Stimulated activated CD4-positive, alpha-beta T cell treated with anti-CD3 and anti-CD28 coated beads, Interleukin-15, amount 100 ng/mL, for 1 hour (primary cell): ENCODE results near the gene ELN.
"Not testable (repeated sequence)": the region's sequence is repeated elsewhere in the genome, so short reads cannot be mapped to it uniquely, and the experiment has no call there.

ENCODE experiments used
- DNase-seq, 2 donors: peaks; one replicate each; pipeline ENCODE4 v3.0.0-alpha.2; 2020; ENCODE audit warnings: low read depth in 1 of 2, low spot score in 1 of 2

ELN gene

GRCh38 chr7:74000489-74001149 lies 27.4 kb upstream of the ELN start:
- DNase-seq = no peak

- no peak for DNase-seq
These were observed 26.9 kb upstream of the ELN start for GRCh38 chr7:74001150-74001494.

- no peak for DNase-seq
These were observed 25.4 kb upstream of the ELN start for GRCh38 chr7:74002474-74003017.

- no peak for DNase-seq
These were observed 24.4 kb upstream of the ELN start for GRCh38 chr7:74003621-74004020.

GRCh38 chr7:74006032-74006431 lies 21.9 kb upstream of the ELN start:
- DNase-seq = no peak

- DNase-seq = no peak
These were observed 21.3 kb upstream of the ELN start for GRCh38 chr7:74006451-74007241.

- DNase-seq = no peak
These were observed 20.8 kb upstream of the ELN start for GRCh38 chr7:74007242-74007567.

- DNase-seq = no peak
These were observed 19.3 kb upstream of the ELN start for GRCh38 chr7:74008687-74009086.

- DNase-seq = no peak
These were observed 18.3 kb upstream of the ELN start for GRCh38 chr7:74009719-74010118.

GRCh38 chr7:74010407-74010806 lies 17.6 kb upstream of the ELN start:
- no peak for DNase-seq

- DNase-seq = not testable (repeated sequence)
These were observed 16.6 kb upstream of the ELN start for GRCh38 chr7:74011421-74011820.

GRCh38 chr7:74012842-74013249 lies 15.1 kb upstream of the ELN start:
- DNase-seq = no peak

GRCh38 chr7:74013539-74014272 lies 14.3 kb upstream of the ELN start:
- DNase-seq = no peak

- DNase-seq = no peak
These were observed 13.0 kb upstream of the ELN start for GRCh38 chr7:74014931-74015330.

- DNase-seq = no peak
These were observed 12.3 kb upstream of the ELN start for GRCh38 chr7:74015670-74016069.

- no peak for DNase-seq
These were observed 10.8 kb upstream of the ELN start for GRCh38 chr7:74017125-74017524.

- no peak for DNase-seq
These were observed 9.6 kb upstream of the ELN start for GRCh38 chr7:74018246-74018895.

GRCh38 chr7:74019149-74019548 lies 8.8 kb upstream of the ELN start:
- DNase-seq = no peak

GRCh38 chr7:74020390-74020789 lies 7.6 kb upstream of the ELN start:
- DNase-seq = no peak

GRCh38 chr7:74021546-74022320 lies 6.2 kb upstream of the ELN start:
- no peak for DNase-seq

GRCh38 chr7:74022507-74022906 lies 5.5 kb upstream of the ELN start:
- no peak for DNase-seq
